Hippocampal formation (tissue), 2 donors: ENCODE measurements around the gene VPS52.

Experiments used
- DNase-seq, 2 donors: peaks; one replicate each; lab custom pipeline; 2025; lab: John Stamatoyannopoulos, UW

Gene VPS52

DNA sequence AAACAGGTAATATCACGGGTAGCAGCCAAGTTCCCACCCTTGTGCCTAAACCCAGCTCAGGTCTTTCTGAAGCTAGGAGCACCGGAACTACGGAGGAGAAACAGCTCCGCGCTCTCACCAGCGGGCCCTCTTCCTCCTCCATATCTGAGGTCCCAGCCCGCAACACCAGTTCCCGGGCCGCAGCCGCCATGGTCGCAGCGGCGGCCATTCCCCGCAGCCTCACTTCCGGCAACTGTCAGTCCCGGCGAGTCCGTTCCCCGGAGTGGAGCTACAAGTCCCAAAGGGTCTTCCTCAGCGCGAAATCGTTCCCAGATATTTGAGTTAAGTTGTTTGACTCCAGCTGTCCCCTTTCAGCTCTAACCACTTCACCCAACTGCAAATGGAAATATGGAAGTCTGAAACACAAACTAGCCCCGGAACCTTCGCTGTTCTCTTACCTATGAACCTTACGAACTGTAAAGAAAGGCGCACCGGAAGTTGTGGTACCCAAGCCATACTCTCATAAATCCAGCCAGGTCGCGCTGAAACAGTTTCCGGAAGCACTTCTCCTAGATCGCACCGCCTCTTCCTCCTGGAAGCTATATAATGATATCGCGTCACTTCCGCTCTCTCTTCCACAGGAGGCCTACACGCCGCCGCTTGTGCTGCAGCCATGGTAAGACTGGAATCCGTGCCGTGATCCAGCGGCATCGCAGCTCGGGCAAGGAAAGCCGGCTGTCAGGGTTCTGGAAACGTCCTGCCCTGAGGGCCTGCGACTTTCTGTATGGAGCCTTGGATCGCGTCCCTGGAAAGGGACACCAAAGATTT is at the start of gene VPS52, which contains the start of gene RPS18:
TSS of gene VPS52 (minus strand) at position 409 of the 807 bp plus-strand sequence. CDS start at position 208, 201 bp downstream.
TSS of gene RPS18 (plus strand) at position 608 of the 807 bp plus-strand sequence. CDS start at position 653, 45 bp downstream.
- peak; percentile 91 to 99 for DNase-seq

GRCh38 chr6:33321227-33321626 is 49.6 kb upstream of the VPS52 start:
- no peak for DNase-seq

GRCh38 chr6:33320315-33321181 is 48.9 kb upstream of the VPS52 start:
- DNase-seq = no peak

DNA sequence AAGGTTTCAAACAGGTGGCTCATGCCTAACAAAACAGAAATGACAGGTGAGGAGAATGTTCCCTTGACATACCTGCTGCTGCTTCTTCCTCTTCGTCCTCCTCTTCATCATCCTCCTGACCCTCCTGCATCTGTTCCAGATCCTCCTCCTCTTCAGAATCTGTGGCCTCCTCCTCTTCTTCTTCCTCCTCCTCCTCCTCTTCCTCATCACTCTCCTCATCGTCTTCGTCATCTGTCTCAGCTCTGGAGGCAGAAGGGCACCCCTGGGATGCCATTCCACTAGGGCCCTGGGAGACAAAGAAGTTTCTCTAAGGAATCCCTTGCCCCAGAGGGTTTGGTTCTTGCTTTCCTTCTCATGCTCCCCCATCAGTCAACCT is 48.3 kb upstream of the VPS52 start:
- no peak for DNase-seq

DNA sequence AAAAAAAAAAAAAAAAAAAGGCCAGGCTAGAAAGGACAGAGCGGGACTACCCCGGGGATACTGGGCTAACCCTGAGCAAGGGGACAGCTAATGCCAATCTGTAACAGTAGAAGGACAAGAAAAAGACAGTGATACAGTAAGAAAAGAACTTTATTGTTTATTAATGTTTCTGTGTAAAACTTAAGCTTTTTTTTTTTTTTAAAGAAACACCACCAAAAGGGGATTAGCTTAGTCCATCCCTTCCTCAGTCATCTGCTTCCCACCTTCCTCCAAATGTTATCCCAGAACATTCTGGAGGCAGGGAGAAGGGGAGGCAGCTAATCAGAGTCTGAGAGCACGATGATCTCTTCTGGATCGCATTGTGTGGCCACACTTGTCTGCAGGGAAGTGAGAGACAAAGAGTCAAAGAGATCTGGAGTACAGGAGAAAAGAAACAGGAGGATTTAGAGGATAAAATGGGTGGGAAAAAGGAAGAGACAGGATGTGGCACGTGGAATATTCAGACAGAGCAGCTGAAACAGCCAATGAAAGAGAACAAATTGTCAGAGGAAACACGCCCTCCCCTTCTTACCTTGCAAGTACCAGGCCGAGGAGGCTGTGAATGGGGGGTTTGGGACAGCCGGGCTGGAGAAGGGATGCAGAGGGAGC is 46.9 kb upstream of the VPS52 start:
- DNase-seq = no peak

- peak; percentile 98 to 100 for DNase-seq
Measured at GRCh38 chr6:33317669-33318425, 46.2 kb upstream of the VPS52 start, which contains the start of gene ZBTB22. TSS of gene ZBTB22 (minus strand) at chr6:33317744. CDS start at chr6:33316916, 828 bp downstream.

- DNase-seq = peak in 1 of 2 donors; percentile 60
Measured at GRCh38 chr6:33317419-33317668, 45.7 kb upstream of the VPS52 start.

- no peak for DNase-seq
Measured at GRCh38 chr6:33316603-33317418, 45.1 kb upstream of the VPS52 start.

GRCh38 chr6:33315793-33316602 is 44.3 kb upstream of the VPS52 start:
- no peak for DNase-seq

- DNase-seq = no peak
Measured at GRCh38 chr6:33314943-33315792, 43.5 kb upstream of the VPS52 start.

DNA sequence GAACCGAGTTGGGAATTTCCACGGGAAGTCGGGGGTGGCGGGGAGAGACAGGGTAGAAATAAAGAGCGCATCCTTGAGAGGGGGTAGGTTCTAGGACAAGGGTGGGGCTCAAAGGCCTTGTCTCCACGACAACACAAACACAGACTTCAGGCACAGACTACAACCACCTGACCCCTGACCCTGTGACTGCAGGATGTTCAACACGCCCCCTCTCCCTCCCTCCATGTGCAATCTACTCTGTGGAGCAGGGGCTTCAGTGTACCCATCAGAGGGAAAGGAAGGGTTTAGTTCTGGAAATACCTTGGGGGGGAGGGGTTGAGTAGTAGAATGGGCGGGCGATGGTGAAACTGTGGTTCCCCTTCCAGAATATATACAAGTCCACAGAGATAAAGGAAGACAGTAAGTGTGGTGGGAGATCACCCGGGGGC is 42.9 kb upstream of the VPS52 start:
- DNase-seq = peak in 1 of 2 donors; percentile 47

DNA sequence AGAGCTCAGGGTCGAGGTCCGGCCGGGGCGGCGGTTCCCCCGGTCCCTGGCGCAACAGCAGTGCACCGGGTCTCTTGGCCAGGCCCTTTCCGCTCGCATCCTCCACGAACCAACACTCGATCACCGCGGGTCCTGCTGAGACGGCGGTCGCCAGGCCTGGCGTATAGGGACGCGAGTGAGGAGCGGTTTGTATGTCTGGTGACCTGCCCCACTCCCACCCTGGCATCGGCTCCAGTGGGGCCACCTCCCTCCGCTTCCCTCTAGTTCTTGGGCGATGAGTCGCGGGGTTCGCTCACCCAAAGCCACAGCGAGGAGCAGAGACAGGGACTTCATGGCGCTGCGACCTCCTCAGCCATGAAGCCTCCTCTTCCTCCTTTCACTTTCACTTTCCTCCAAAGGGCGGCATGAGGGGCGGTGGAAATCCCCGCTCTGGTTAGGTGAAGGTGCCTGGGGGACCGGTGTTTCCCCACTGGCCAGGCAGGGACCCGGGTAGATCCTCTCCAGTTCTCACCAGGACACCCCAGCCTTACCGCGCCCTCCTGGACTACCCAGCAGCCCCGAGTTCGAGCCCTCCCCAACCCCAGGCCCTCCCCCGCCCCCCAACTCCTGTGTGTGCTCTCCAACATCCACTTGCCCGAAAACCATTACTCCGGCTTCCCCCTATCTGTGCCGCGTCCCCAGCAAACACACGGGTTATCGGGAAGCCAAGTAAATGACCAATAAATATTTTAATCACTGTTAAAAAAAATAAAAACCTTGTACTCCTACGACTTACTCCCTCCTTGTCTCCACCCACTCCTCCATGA is 42.2 kb upstream of the VPS52 start, which contains the start of gene TAPBP:
TSS of gene TAPBP (minus strand) at position 370 of the 806 bp plus-strand sequence. CDS start at position 333, 37 bp downstream.
- peak; percentile 56 for DNase-seq

- peak in 1 of 2 donors; percentile 38 for DNase-seq
Measured at GRCh38 chr6:33313105-33313708, 41.5 kb upstream of the VPS52 start.

DNA sequence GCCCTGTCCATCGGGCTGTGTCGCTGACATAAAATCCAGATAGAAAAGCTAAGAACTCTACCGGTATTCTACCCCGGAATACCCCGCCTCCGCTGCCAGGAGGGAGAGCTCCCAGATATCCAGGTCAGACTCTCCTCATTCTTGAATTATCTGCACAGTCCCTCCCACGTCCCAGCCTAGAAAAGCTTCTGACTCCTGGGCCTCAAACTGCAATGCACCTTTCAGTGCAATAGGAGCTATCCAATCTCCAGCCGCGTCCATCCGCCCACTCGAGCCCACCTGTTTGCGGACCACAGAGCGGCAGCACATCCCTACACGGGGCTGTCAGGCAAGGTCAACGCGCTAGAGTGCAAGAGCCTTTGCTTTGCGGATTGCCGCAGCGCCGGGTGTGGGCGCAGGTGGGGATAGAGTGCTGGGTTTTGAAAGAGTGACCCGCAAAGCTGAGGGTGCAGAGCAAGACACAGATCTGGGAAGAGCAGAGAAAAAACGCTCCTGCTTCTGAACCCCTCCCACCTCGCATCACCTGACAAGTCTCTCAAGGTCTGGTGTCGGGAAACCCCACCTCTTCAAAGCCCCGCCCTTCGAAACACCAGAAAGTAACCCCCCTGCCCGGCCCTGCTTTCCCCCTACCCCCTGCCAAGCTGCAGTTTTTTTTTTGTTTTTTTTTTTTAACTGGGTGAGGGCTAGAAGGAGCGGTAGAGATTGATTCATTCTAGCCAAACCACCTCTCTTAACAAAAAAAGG is 40.9 kb upstream of the VPS52 start:
- DNase-seq = peak; percentile 29 to 64

- DNase-seq = no peak
Measured at GRCh38 chr6:33306356-33306755, 34.7 kb upstream of the VPS52 start.

- DNase-seq = no peak
Measured at GRCh38 chr6:33305052-33305451, 33.4 kb upstream of the VPS52 start.

DNA sequence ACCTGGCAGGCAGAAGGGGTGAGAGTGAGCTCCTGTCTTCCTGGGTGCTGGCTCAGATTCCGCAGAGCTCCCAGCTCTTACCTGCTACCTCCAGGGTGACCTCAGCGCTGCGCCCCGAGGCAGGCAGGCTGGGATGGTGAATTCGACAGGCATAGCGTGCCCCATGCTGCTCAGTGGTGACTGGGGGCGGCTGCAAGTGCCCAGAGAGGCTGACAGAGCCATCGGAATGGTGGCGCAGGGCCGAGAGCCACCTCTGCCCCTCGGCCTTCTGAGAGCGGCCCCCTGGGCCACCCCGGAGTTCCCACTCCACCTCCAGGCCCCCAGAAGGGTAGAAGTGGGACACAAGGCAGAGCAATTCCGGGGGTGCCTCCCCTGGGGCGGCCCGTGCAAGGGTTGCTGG is 32.5 kb upstream of the VPS52 start:
- no peak for DNase-seq
